ENCODE data around the gene PLA1A. TPM values are rescaled to one million over a fixed set of nuclear protein-coding genes. Genes with fewer than 3 reads are reported as not detected.

The PLA1A gene
- total RNA-seq, 1 donor from 2014 or later = not detected

- peaks cover 12% of the 10 kb centered on the region for H3K9me3 Mint-ChIP-seq
- intact Hi-C loops (cut with micrococcal nuclease) = loop anchor here (10.0 kb wide), 1 partner anchor 51 kb away; no protein-coding TSS in a partner anchor
- no peak overlapping the region for H3K4me3 Mint-ChIP-seq (ENCODE audit: low read depth)
- H3K4me1 Mint-ChIP-seq (ENCODE audit: low read depth) = peaks cover 33% of the 10 kb centered on the region
- H3K27me3 Mint-ChIP-seq (ENCODE audit: low read depth) = peaks cover 1% of the 10 kb centered on the region
- no peak overlapping the region for H3K27ac Mint-ChIP-seq
- peaks cover 17% of the 10 kb centered on the region for H3K36me3 Mint-ChIP-seq (ENCODE audit: low read depth)
- no peak for DNase-seq (ENCODE audit: low spot score)
Observed at GRCh38 chr3:119636249-119636648, 38.6 kb downstream of the PLA1A start.

DNA sequence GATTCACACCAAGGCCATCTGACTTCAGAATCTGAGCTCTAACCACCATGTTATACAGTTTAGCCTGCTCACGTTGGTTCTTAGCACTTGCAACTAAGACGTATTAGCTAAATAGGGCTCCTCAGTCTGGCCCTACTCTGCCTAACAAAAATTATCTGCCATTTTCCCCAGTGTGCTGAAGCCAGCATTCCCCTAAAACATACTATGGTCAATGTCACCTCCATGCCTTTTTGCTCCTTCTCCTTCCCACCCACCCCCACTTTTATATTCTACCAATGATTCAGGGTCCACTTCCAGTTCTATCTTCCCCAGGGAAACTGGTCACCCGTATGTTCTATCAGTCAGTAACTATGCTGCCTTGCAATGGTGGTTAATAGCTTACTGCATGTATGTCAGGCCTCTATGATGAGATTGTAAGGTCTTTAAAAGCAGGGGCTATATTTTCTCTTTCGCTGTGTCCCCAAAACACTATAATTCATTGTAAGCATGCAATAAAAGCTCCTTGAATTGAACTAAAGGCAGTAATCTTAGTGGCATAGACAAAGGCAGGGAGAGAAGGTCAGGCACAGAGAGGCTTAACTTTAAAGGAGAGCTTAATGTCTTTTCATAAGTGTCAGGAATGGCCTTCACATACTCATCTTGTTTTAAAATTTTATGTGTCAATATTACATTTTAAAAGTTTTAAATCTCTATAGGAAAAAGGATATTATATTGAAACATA is 39.4 kb downstream of the PLA1A start:
- peaks cover 13% of the 10 kb centered on the region for H3K9me3 Mint-ChIP-seq
- peaks cover 1% of the 10 kb centered on the region for H3K27me3 Mint-ChIP-seq (ENCODE audit: low read depth)
- no peak overlapping the region for H3K27ac Mint-ChIP-seq
- DNase-seq (ENCODE audit: low spot score) = no peak
- no peak overlapping the region for H3K4me3 Mint-ChIP-seq (ENCODE audit: low read depth)
- peaks cover 33% of the 10 kb centered on the region for H3K4me1 Mint-ChIP-seq (ENCODE audit: low read depth)
- intact Hi-C loops (cut with micrococcal nuclease) = loop anchor here (10.0 kb wide), 1 partner anchor 52 kb away; no protein-coding TSS in a partner anchor
- H3K36me3 Mint-ChIP-seq (ENCODE audit: low read depth) = peaks cover 19% of the 10 kb centered on the region

GRCh38 chr3:119637679-119638477 is 40.2 kb downstream of the PLA1A start:
- Mint-ChIP-seq H3K27ac (peak overlapping the region; percentile 86), H3K36me3 (ENCODE audit: low read depth) (peaks cover 19% of the 10 kb centered on the region), H3K27me3 (ENCODE audit: low read depth) (peaks cover 1% of the 10 kb centered on the region), H3K4me3 (ENCODE audit: low read depth) (peak overlapping the region; percentile 18), H3K9me3 (peaks cover 13% of the 10 kb centered on the region), H3K4me1 (ENCODE audit: low read depth) (peaks cover 41% of the 10 kb centered on the region)
- DNase-seq (ENCODE audit: low spot score) = no peak
- intact Hi-C loops (cut with micrococcal nuclease) = loop anchor here (1.0 to 10.0 kb wide), 4 partner anchors 53 to 398 kb away; partner anchors contain the start of gene B4GALT4

- H3K4me1 Mint-ChIP-seq (ENCODE audit: low read depth) = peaks cover 51% of the 10 kb centered on the region
- H3K9me3 Mint-ChIP-seq = peaks cover 13% of the 10 kb centered on the region
- DNase-seq (ENCODE audit: low spot score) = no peak
- intact Hi-C loops (cut with micrococcal nuclease) = loop anchor here (1.0 to 10.0 kb wide), 7 partner anchors 11 to 316 kb away; partner anchors contain the start of gene COX17
- peak overlapping the region; percentile 86 for H3K27ac Mint-ChIP-seq
- H3K27me3 Mint-ChIP-seq (ENCODE audit: low read depth) = no peaks in the 10 kb centered on the region
- H3K4me3 Mint-ChIP-seq (ENCODE audit: low read depth) = no peak overlapping the region
- H3K36me3 Mint-ChIP-seq (ENCODE audit: low read depth) = peaks cover 19% of the 10 kb centered on the region
Observed at GRCh38 chr3:119639494-119640350, 42.0 kb downstream of the PLA1A start.

- H3K27ac Mint-ChIP-seq = no peak overlapping the region
- no peaks in the 10 kb centered on the region for H3K27me3 Mint-ChIP-seq (ENCODE audit: low read depth)
- peaks cover 13% of the 10 kb centered on the region for H3K9me3 Mint-ChIP-seq
- no peak overlapping the region for H3K4me3 Mint-ChIP-seq (ENCODE audit: low read depth)
- peaks cover 19% of the 10 kb centered on the region for H3K36me3 Mint-ChIP-seq (ENCODE audit: low read depth)
- intact Hi-C loops (cut with micrococcal nuclease) = no loop called here
- DNase-seq (ENCODE audit: low spot score) = no peak
- H3K4me1 Mint-ChIP-seq (ENCODE audit: low read depth) = peaks cover 50% of the 10 kb centered on the region
Observed at GRCh38 chr3:119641416-119641815, 43.7 kb downstream of the PLA1A start.

DNA sequence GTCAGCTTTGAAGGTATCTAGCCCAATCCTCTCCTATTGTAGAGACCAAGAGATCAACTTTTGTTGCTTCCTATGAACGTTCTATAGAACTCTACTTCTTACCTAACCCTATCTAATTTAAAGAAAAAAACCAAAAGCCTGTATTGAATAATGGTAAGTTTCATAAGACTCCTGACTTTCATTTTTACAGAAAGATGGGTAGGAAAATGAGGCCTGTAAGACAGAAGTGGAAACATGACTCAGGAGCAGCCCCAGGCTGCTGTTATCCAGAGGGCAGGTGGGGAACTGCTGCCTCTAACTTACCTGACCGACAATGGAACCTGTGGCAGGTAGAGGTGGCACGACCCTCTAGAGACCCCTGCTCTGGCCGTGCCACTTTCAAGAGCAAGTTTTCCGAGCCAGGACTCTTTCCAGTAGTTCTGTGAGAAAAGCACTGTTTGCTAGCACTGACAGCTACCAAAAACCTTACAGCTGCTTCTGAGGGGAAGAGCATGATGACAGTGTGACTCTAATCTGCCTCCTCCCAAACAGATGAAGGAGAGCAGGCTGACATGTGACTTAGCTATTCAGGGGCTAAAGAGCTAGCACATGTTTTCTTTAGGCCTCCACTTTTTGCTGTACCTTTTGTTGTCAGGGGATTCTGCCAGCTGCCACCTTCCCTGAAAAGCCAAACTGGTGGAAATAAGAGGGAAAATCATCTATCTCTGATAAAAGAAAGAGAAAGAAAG is 45.2 kb downstream of the PLA1A start:
- intact Hi-C loops (cut with micrococcal nuclease) = no loop called here
- Mint-ChIP-seq H3K4me3 (ENCODE audit: low read depth) (no peak overlapping the region), H3K27me3 (ENCODE audit: low read depth) (no peaks in the 10 kb centered on the region), H3K4me1 (ENCODE audit: low read depth) (peaks cover 42% of the 10 kb centered on the region), H3K9me3 (peaks cover 13% of the 10 kb centered on the region), H3K36me3 (ENCODE audit: low read depth) (peaks cover 15% of the 10 kb centered on the region), H3K27ac (no peak overlapping the region)
- DNase-seq (ENCODE audit: low spot score) = no peak

DNA sequence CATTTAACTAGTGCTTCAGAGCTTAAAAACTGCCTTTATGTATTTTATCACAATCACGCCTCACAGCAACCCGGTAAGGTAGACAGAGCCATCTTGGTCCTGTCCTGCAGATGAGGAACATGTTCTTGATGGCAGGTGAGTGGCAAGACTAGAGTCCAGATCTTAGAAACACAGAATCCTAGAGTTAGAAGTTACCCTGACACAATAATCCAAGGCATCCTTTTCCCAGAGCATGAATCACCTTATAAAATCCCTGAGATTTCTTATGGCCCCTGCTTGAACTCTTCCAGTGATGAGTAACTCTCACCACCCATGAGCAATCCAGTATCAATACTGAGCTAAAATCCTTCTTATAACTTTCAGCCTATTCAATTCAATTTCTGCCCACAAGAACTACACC is 45.8 kb downstream of the PLA1A start:
- no peak overlapping the region for H3K4me3 Mint-ChIP-seq (ENCODE audit: low read depth)
- intact Hi-C loops (cut with micrococcal nuclease) = no loop called here
- peaks cover 13% of the 10 kb centered on the region for H3K9me3 Mint-ChIP-seq
- H3K36me3 Mint-ChIP-seq (ENCODE audit: low read depth) = peaks cover 15% of the 10 kb centered on the region
- H3K4me1 Mint-ChIP-seq (ENCODE audit: low read depth) = peaks cover 36% of the 10 kb centered on the region
- no peak for DNase-seq (ENCODE audit: low spot score)
- H3K27me3 Mint-ChIP-seq (ENCODE audit: low read depth) = no peaks in the 10 kb centered on the region
- no peak overlapping the region for H3K27ac Mint-ChIP-seq

DNA sequence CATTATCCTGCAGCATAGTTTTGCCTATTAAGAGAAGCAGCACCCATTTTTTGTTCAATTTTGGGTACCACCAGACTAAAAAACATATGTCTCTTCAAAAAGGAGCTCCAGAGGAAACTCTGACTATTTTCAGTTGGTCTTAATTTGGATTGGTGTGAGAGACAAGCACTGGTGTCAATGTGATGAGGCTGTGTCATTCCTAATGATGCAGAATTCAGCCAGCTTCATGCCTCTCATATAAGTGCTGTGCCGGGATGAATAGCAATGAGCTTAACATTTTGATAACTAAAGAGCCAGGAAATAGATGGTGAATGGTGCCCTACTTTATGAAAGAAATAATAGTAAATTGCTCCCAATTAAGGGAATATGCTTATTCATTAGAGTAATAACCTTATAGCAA is 46.8 kb downstream of the PLA1A start:
- peaks cover 14% of the 10 kb centered on the region for H3K36me3 Mint-ChIP-seq (ENCODE audit: low read depth)
- peaks cover 12% of the 10 kb centered on the region for H3K9me3 Mint-ChIP-seq
- H3K4me3 Mint-ChIP-seq (ENCODE audit: low read depth) = no peak overlapping the region
- no peak overlapping the region for H3K27ac Mint-ChIP-seq
- no peak for DNase-seq (ENCODE audit: low spot score)
- H3K27me3 Mint-ChIP-seq (ENCODE audit: low read depth) = no peaks in the 10 kb centered on the region
- intact Hi-C loops (cut with micrococcal nuclease) = no loop called here
- peaks cover 29% of the 10 kb centered on the region for H3K4me1 Mint-ChIP-seq (ENCODE audit: low read depth)

DNA sequence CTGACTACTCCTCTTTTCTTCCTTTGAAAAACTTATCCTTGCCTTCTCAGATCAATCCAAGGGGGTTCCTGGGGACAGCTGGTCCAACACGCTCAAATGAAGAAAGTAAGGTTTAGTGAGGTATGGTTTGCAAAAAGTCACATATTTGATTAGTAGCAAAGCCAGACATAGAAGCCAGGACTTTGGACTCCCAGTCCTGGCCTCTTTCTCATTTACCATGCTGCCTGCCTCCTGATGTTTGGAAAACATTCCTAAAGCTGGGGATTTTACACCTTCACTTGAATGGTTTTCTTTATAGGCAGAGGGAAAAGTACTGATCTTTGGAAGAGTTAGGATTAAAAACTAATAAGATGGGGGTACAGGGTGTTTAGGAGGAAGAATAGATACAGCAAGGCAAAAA is 48.1 kb downstream of the PLA1A start:
- Mint-ChIP-seq H3K9me3 (peaks cover 6% of the 10 kb centered on the region), H3K4me1 (ENCODE audit: low read depth) (peaks cover 21% of the 10 kb centered on the region), H3K36me3 (ENCODE audit: low read depth) (peaks cover 6% of the 10 kb centered on the region), H3K27ac (no peak overlapping the region), H3K4me3 (ENCODE audit: low read depth) (no peak overlapping the region), H3K27me3 (ENCODE audit: low read depth) (no peaks in the 10 kb centered on the region)
- intact Hi-C loops (cut with micrococcal nuclease) = no loop called here
- DNase-seq (ENCODE audit: low spot score) = no peak

DNA sequence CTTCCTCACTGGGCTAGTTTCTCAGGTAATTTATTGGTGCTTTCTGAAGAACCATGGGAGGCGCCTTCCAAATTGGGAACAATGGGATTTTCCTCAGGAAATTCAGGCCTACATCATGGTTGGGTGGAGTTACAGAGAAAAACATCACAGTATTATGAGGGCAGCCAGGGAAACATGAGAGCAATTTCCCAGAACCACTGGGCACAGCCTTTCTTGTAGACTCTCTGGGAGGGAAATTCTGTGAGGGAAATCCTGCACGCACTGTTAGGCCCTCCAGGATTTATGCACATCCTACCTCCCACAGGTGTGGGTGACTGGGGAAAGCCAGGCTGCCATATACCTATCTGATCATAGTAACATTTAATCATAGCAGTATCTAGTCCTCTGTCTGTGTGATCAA is 49.5 kb downstream of the PLA1A start:
- Mint-ChIP-seq H3K9me3 (no peaks in the 10 kb centered on the region), H3K4me3 (ENCODE audit: low read depth) (no peak overlapping the region), H3K36me3 (ENCODE audit: low read depth) (no peaks in the 10 kb centered on the region), H3K27ac (no peak overlapping the region), H3K27me3 (ENCODE audit: low read depth) (no peaks in the 10 kb centered on the region), H3K4me1 (ENCODE audit: low read depth) (peaks cover 21% of the 10 kb centered on the region)
- DNase-seq (ENCODE audit: low spot score) = no peak
- intact Hi-C loops (cut with micrococcal nuclease) = no loop called here

GRCh38 chr3:119647843-119648575 is 50.3 kb downstream of the PLA1A start:
- Mint-ChIP-seq H3K9me3 (no peaks in the 10 kb centered on the region), H3K36me3 (ENCODE audit: low read depth) (no peaks in the 10 kb centered on the region), H3K27me3 (ENCODE audit: low read depth) (no peaks in the 10 kb centered on the region), H3K27ac (no peak overlapping the region), H3K4me1 (ENCODE audit: low read depth) (peaks cover 13% of the 10 kb centered on the region), H3K4me3 (ENCODE audit: low read depth) (no peak overlapping the region)
- intact Hi-C loops (cut with micrococcal nuclease) = no loop called here
- DNase-seq (ENCODE audit: low spot score) = no peak
